Activated T-cell treated with anti-CD3 and anti-CD28 coated beads, Interleukin-2, amount 50 U/mL, for 1 hour (primary cell): ENCODE data around the gene NLK.

Experiments used
- DNase-seq: peaks from one replicate; pipeline ENCODE4 v3.0.0-alpha.2; 2020

Gene NLK

GRCh38 chr17:28041068-28041843, 1.2 kb upstream of the NLK start:
- peak; percentile 98 for DNase-seq

- no peak for DNase-seq
These were observed 427 bp upstream of the NLK start for GRCh38 chr17:28041844-28042656.

DNA sequence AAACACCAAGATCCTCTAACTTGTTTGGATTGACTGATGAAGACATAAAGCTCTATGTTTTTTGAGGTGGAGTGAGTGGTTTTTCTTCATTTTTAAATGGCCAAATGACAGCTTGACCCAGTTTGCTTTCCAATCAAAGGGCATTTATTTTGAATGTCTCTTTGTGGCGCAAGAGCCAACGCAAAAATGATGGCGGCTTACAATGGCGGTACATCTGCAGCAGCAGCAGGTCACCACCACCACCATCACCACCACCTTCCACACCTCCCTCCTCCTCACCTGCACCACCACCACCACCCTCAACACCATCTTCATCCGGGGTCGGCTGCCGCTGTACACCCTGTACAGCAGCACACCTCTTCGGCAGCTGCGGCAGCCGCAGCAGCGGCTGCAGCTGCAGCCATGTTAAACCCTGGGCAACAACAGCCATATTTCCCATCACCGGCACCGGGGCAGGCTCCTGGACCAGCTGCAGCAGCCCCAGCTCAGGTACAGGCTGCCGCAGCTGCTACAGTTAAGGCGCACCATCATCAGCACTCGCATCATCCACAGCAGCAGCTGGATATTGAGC, 329 bp downstream of the NLK start:
- DNase-seq = no peak

GRCh38 chr17:28043296-28043695, 819 bp downstream of the NLK start:
- DNase-seq = no peak

GRCh38 chr17:28043741-28044140, 1.3 kb downstream of the NLK start:
- no peak for DNase-seq

DNA sequence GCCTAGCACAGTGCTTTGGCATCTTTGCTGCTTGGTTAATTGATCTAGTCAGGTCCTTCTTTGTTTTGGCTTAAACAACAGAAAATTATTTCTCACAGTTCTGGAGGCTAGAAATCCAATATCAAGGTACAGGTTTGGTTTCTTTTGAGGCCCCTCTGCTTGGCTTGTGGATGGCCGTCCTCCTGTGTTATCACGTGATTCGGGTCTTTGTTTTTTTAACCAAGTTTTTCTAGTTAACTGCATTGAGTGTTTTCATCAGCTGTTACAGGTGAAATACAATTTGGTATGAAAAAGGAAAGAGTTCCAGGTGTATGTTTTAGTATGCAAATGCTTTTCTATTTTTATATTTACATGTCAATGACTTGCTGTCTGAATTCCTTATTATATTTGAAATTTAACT, 2.8 kb downstream of the NLK start:
- no peak for DNase-seq

GRCh38 chr17:28046034-28046825, 3.8 kb downstream of the NLK start:
- no peak for DNase-seq

GRCh38 chr17:28047806-28048205, 5.3 kb downstream of the NLK start:
- no peak for DNase-seq

- no peak for DNase-seq
These were observed 6.6 kb downstream of the NLK start for GRCh38 chr17:28049071-28049470.

DNA sequence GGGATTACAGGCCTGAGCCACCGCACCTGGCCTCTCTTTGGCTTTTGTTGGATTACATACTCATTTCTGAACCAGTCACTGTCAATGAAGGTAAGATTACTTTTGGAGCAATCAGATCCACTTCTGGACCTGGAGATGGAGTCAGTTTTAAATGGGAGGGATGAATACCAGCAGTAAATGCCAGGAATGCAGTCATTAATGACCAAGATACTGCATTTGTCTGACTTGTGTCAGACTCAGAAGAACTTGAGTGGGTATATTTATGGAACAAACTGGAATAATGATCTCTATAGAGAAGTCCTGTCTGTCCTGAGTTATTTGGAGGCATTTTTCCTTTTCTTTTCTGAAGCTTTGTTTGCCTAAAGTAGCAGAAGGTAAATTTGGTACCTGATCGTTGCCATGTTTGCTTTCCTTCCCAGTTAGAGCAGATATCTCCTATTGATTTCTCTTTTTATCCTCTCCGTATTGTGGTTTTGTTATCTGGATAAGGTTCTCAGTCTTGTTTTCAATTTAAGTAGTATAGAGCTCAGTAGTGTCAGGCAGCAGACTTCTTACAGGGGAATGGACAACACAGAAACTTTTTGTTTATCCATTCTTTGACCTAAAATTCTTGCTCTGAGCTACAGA, 10.7 kb downstream of the NLK start:
- no peak for DNase-seq

DNA sequence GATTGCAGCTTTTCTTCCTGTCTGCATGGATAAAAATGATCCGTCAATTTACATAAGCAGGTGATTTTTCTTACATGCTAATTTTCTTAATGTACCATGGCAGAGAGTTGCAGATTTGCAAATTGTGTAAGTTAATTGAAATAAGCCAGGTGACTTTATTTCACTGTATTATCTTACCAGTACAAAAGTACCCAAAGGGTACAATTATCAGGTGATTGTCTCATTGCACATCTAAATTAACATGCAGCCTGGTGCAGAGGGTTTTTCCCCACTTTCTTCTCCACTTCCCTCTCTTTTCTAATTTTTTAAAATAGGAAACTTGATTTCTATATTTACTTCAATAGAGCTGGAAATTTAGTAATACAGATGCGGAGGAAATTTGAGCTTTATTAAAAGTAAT, 11.2 kb downstream of the NLK start:
- DNase-seq = no peak

GRCh38 chr17:28055546-28056275, 13.2 kb downstream of the NLK start:
- no peak for DNase-seq

- DNase-seq = no peak
These were observed 13.8 kb downstream of the NLK start for GRCh38 chr17:28056276-28056620.

GRCh38 chr17:28057731-28058246, 15.3 kb downstream of the NLK start:
- no peak for DNase-seq

- DNase-seq = no peak
These were observed 17.2 kb downstream of the NLK start for GRCh38 chr17:28059675-28060074.

GRCh38 chr17:28065706-28066105, 23.2 kb downstream of the NLK start:
- no peak for DNase-seq

DNA sequence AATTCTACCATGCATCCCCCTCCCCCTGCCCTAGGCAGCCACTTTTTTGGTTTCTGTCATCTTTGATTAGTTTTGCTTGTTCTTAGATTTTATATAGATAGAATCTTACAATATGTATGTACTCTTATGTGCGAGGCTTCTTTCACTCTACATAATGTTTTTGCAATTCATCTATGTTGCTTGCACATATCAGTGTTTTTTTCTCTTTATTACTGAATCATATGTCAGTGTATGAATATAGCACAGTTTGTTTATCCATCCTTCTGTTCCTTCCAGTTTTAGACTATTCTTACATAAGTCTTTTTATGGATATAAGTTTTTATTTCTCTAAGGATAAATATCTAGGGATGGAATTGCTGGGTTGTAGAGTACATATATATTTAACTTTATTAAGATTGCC, 26.6 kb downstream of the NLK start:
- no peak for DNase-seq

DNA sequence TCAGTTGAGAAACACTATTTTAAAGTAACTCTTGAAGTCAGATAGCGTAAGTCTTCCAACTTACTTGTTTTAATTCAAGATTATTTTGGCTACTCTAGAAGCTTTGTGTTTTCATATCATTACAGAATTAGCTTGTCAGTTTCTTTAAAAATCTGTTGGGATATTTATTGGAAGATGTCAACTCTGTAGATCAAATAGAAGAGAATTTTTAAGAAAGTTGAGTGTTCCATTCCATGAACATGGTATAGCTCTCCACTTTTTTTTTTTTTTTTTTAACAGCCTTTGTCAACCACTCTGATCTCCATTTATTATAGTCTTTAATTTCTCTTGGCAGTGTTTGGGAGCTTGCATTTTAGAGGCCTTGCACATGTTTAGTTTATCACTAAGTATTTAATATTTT, 28.7 kb downstream of the NLK start:
- no peak for DNase-seq

GRCh38 chr17:28071891-28072606, 29.6 kb downstream of the NLK start:
- no peak for DNase-seq

DNA sequence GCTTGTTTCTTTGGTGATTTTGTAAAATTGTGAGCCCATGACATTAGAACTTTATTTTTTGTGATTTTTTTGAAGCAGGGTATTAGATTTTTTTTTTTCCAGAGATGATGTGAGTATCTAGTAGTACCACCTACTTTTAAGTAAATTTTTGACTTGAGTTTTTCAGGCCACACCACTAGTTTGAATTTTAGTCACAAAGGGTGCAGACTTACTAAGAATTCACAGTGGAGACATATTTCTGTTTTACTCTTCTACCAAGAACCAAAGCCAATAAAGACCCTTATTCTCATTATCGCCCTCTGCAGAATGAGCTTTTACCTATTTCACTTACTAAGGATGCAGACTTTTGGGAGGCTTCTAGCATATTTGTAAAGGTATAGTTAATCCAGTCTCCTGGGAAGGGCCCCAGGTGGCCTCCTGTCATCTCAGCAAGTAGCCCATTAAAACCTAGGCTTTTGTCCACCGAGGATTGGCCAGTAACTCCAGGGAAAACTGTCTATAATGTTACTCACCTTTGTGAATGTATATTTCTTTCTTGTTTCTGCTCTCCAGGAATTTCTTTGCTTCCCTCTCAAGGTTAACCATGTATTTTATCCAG, 30.6 kb downstream of the NLK start:
- DNase-seq = no peak

DNA sequence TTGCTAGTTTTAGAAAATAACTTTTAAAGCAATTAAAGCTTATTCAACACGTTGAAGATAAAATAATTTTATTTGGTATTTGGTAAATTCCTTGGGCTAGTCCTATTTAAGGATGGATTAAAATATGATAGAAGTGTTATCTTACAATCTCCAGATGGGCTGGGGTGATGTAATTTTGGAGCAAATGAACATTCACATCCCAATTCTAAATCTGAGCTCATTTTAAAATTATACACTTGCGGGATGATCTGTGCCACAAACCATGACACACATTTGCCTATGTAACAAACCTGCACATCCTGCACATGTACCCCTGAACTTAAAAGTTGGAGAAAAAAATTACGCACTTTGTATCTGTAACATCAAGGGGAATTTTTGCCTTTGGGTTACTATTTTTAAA, 31.5 kb downstream of the NLK start:
- no peak for DNase-seq
